Central memory CD8-positive, alpha-beta T cell (primary cell): Measurements from ENCODE around the gene SCFD1.
A peak's percentile ranks its signal among the peaks of the same experiment; 100 is the strongest.
"Not testable (repeated sequence)": the region's sequence is repeated elsewhere in the genome, so short reads cannot be mapped to it uniquely, and the experiment has no call there.

ENCODE experiments used
- ATAC-seq: fragments of 150-1000 bp; cut with Tn5 transposase; replicated peaks from 2 replicates; pipeline ENCODE4 v1.10.0; 2022; ENCODE audit warnings: mild to moderate bottlenecking, moderate FRiP score, moderate number of reproducible peaks; ENCODE audit not compliant: poor library complexity, severe bottlenecking; ENCODE audit errors: extremely low read depth
- DNase-seq, 2 donors: peaks; one replicate each; pipeline ENCODE4 v3.0.0; 2021; ENCODE audit warnings: low spot score in 2 of 2
- H3K27ac Mint-ChIP-seq: one replicate; pipeline ENCODE4 v1.8.0; 2022; ENCODE audit warnings: low read depth, mild to moderate bottlenecking, moderate library complexity, mixed read lengths
- H3K27me3 Mint-ChIP-seq: one replicate; pipeline ENCODE4 v1.8.0; 2022; ENCODE audit warnings: mixed read lengths
- H3K36me3 Mint-ChIP-seq: one replicate; pipeline ENCODE4 v1.8.0; 2022; ENCODE audit warnings: mild to moderate bottlenecking, moderate library complexity, mixed read lengths; ENCODE audit not compliant: insufficient read depth
- H3K4me1 Mint-ChIP-seq: one replicate; pipeline ENCODE4 v1.8.0; 2022; ENCODE audit warnings: mixed read lengths
- H3K4me3 Mint-ChIP-seq: one replicate; pipeline ENCODE4 v1.8.0; 2022; ENCODE audit warnings: mild to moderate bottlenecking, moderate library complexity, mixed read lengths
- H3K9me3 Mint-ChIP-seq: one replicate; pipeline ENCODE4 v1.8.0; 2022; ENCODE audit warnings: mixed read lengths

The SCFD1 gene

GRCh38 chr14:30621940-30622830 is at the start of gene SCFD1:
SCFD1 (plus strand) TSS chr14:30622319; CDS start chr14:30622339, 20 bp downstream.
- DNase-seq = peak; percentile 82
- peaks cover 21% of the 10 kb centered on the region for H3K4me1 Mint-ChIP-seq
- ATAC-seq = peak; percentile 97
- H3K4me3 Mint-ChIP-seq = peak within 1 kb of the TSS; percentile 93
- H3K36me3 Mint-ChIP-seq = peaks cover 8% of the 10 kb centered on the region
- peak within 1 kb of the TSS; percentile 97 for H3K27ac Mint-ChIP-seq
- no peaks in the 10 kb centered on the region for H3K9me3 Mint-ChIP-seq
- no peaks in the 10 kb centered on the region for H3K27me3 Mint-ChIP-seq

- no peaks in the 10 kb centered on the region for H3K27me3 Mint-ChIP-seq
- H3K27ac Mint-ChIP-seq = no peak overlapping the region
- peaks cover 6% of the 10 kb centered on the region for H3K36me3 Mint-ChIP-seq
- no peaks in the 10 kb centered on the region for H3K9me3 Mint-ChIP-seq
- peaks cover 87% of the 10 kb centered on the region for H3K4me1 Mint-ChIP-seq
- DNase-seq = no peak
- no peak for ATAC-seq
- H3K4me3 Mint-ChIP-seq = no peak overlapping the region
These were observed 49.3 kb upstream of the SCFD1 start for GRCh38 chr14:30572771-30573170.

- Mint-ChIP-seq H3K9me3 (no peaks in the 10 kb centered on the region), H3K4me3 (no peak overlapping the region)
These were observed 48.8 kb upstream of the SCFD1 start for GRCh38 chr14:30573226-30573814.

DNA sequence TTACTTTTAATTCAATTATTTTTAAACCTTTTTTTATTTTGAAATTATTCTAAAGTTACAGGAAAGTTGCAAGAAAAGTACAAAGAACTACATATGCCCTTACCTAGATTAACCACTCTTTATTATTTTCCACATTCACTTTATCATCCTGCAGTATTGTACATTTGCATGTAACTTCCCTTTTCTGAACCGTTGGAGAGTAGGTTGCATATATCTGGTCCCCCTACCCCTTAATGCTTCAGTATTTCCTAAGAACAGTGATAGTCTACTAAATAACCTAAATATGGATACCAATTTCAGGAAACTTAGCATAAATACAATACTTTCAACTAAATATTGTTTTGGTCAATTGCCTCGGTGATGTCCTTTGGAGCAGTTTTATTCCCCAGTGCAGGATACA is 48.2 kb upstream of the SCFD1 start:
- Mint-ChIP-seq H3K9me3 (no peaks in the 10 kb centered on the region), H3K4me1 (peaks cover 88% of the 10 kb centered on the region), H3K4me3 (no peak overlapping the region), H3K36me3 (peaks cover 6% of the 10 kb centered on the region), H3K27ac (peak overlapping the region; percentile 19), H3K27me3 (no peaks in the 10 kb centered on the region)
- DNase-seq (no peak), ATAC-seq (no peak)

More at GRCh38 chr14:30573226-30573814, 48.8 kb upstream of the SCFD1 start:
- H3K27ac Mint-ChIP-seq = no peak overlapping the region
- peaks cover 6% of the 10 kb centered on the region for H3K36me3 Mint-ChIP-seq
- H3K27me3 Mint-ChIP-seq = no peaks in the 10 kb centered on the region
- H3K4me1 Mint-ChIP-seq = peaks cover 87% of the 10 kb centered on the region
- ATAC-seq (no peak), DNase-seq (no peak)

- H3K9me3 Mint-ChIP-seq, DNase-seq, H3K36me3 Mint-ChIP-seq, H3K4me3 Mint-ChIP-seq, H3K27me3 Mint-ChIP-seq, ATAC-seq: not testable (repeated sequence)
- Mint-ChIP-seq H3K27ac (peak overlapping the region; percentile 19), H3K4me1 (peaks cover 82% of the 10 kb centered on the region)
These were observed 47.3 kb upstream of the SCFD1 start for GRCh38 chr14:30574777-30575176.

GRCh38 chr14:30576333-30576732 is 45.8 kb upstream of the SCFD1 start:
- not testable (repeated sequence) for H3K27ac Mint-ChIP-seq, H3K4me3 Mint-ChIP-seq, H3K27me3 Mint-ChIP-seq, DNase-seq, H3K9me3 Mint-ChIP-seq, H3K36me3 Mint-ChIP-seq, ATAC-seq
- H3K4me1 Mint-ChIP-seq = peaks cover 66% of the 10 kb centered on the region

GRCh38 chr14:30580616-30581282 is 41.4 kb upstream of the SCFD1 start:
- H3K4me1 Mint-ChIP-seq = peaks cover 55% of the 10 kb centered on the region
- ATAC-seq (no peak), DNase-seq (no peak)
- no peak overlapping the region for H3K27ac Mint-ChIP-seq
- no peaks in the 10 kb centered on the region for H3K9me3 Mint-ChIP-seq
- no peaks in the 10 kb centered on the region for H3K27me3 Mint-ChIP-seq
- H3K4me3 Mint-ChIP-seq = no peak overlapping the region
- H3K36me3 Mint-ChIP-seq = peaks cover 5% of the 10 kb centered on the region

DNA sequence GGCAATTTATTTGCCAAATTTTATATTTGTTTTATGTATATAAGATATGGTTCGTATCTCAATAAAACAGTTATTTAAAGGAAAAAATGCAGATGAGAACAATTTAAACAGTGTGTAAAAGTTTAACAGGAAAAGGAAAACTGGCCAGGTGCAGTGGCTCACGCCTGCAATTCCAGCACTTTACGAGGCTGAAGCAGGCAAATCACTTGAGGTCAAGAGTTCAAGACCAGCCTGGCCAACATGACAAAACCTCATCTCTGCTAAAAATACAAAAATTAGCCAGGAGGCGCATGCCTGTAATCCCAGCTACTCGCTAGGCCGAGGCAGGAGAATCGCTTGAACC is 40.9 kb upstream of the SCFD1 start:
- no peak overlapping the region for H3K4me3 Mint-ChIP-seq
- H3K4me1 Mint-ChIP-seq = peaks cover 55% of the 10 kb centered on the region
- H3K9me3 Mint-ChIP-seq = no peaks in the 10 kb centered on the region
- H3K27ac Mint-ChIP-seq = no peak overlapping the region
- DNase-seq = no peak
- no peaks in the 10 kb centered on the region for H3K27me3 Mint-ChIP-seq
- ATAC-seq = no peak
- peaks cover 7% of the 10 kb centered on the region for H3K36me3 Mint-ChIP-seq

- Mint-ChIP-seq H3K9me3 (no peaks in the 10 kb centered on the region), H3K27ac (no peak overlapping the region), H3K27me3 (no peaks in the 10 kb centered on the region), H3K4me3 (no peak overlapping the region), H3K36me3 (peaks cover 7% of the 10 kb centered on the region), H3K4me1 (peaks cover 50% of the 10 kb centered on the region)
- no peak for DNase-seq
- ATAC-seq = no peak
These were observed 39.7 kb upstream of the SCFD1 start for GRCh38 chr14:30582376-30582775.

GRCh38 chr14:30584058-30584630 is 38.0 kb upstream of the SCFD1 start:
- H3K9me3 Mint-ChIP-seq = no peaks in the 10 kb centered on the region
- peaks cover 32% of the 10 kb centered on the region for H3K4me1 Mint-ChIP-seq
- H3K36me3 Mint-ChIP-seq = peaks cover 7% of the 10 kb centered on the region
- DNase-seq (no peak), ATAC-seq (no peak)
- H3K4me3 Mint-ChIP-seq = no peak overlapping the region
- H3K27me3 Mint-ChIP-seq = no peaks in the 10 kb centered on the region
- no peak overlapping the region for H3K27ac Mint-ChIP-seq

GRCh38 chr14:30585204-30585603 is 36.9 kb upstream of the SCFD1 start:
- Mint-ChIP-seq H3K27me3 (no peaks in the 10 kb centered on the region), H3K4me1 (peaks cover 32% of the 10 kb centered on the region), H3K4me3 (no peak overlapping the region), H3K27ac (no peak overlapping the region), H3K9me3 (no peaks in the 10 kb centered on the region), H3K36me3 (peaks cover 13% of the 10 kb centered on the region)
- DNase-seq (no peak), ATAC-seq (no peak)

- ATAC-seq (no peak), DNase-seq (no peak)
- Mint-ChIP-seq H3K9me3 (no peaks in the 10 kb centered on the region), H3K4me1 (peaks cover 27% of the 10 kb centered on the region), H3K4me3 (no peak overlapping the region), H3K27me3 (no peaks in the 10 kb centered on the region), H3K36me3 (peaks cover 22% of the 10 kb centered on the region), H3K27ac (no peak overlapping the region)
These were observed 35.0 kb upstream of the SCFD1 start for GRCh38 chr14:30587141-30587540.
